Glutamatergic neuron (in vitro differentiated cells): ENCODE results near the gene RAB11B. TPM values are rescaled to one million over a fixed set of nuclear protein-coding genes. Genes with fewer than 3 reads are reported as not detected.

Source experiments
- DNase-seq: peaks from one replicate; pipeline ENCODE4 v3.0.0; 2022
- H3K27ac Mint-ChIP-seq: one replicate; pipeline ENCODE4 v1.8.0; 2020; ENCODE audit warnings: mild to moderate bottlenecking, mixed read lengths, inconsistent platforms; ENCODE audit not compliant: unreplicated experiment
- H3K27me3 Mint-ChIP-seq: one replicate; pipeline ENCODE4 v1.8.0; 2020; ENCODE audit warnings: mild to moderate bottlenecking, moderate library complexity, mixed read lengths, inconsistent platforms; ENCODE audit not compliant: unreplicated experiment
- H3K36me3 Mint-ChIP-seq: one replicate; pipeline ENCODE4 v1.8.0; 2020; ENCODE audit warnings: mild to moderate bottlenecking, mixed read lengths, inconsistent platforms; ENCODE audit not compliant: unreplicated experiment
- H3K4me1 Mint-ChIP-seq: one replicate; pipeline ENCODE4 v1.8.0; 2020; ENCODE audit warnings: mild to moderate bottlenecking, low read depth, mixed read lengths, inconsistent platforms; ENCODE audit not compliant: unreplicated experiment
- H3K4me3 Mint-ChIP-seq: one replicate; pipeline ENCODE4 v1.8.0; 2020; ENCODE audit warnings: mild to moderate bottlenecking, mixed read lengths, inconsistent platforms; ENCODE audit not compliant: unreplicated experiment
- H3K9me3 Mint-ChIP-seq: one replicate; pipeline ENCODE4 v1.8.0; 2020; ENCODE audit warnings: mild to moderate bottlenecking, moderate library complexity, mixed read lengths, inconsistent platforms; ENCODE audit not compliant: unreplicated experiment
- CTCF ChIP-seq: fragments of 200-600 bp; sonication (generic); IDR thresholded peaks from one replicate; pipeline ENCODE4 v1.5.0; 2021; ENCODE audit not compliant: partially characterized antibody, unreplicated experiment
- total RNA-seq: library from RNA; stranded (reverse); fragmentation: NEBNext Ultra II Directional; extraction: Animal tissue kit (Norgen Biotek cat#: 25700); gene quantifications from one replicate; pipeline ENCODE4 v1.2.1, GENCODE V29; 2021; ENCODE audit not compliant: unreplicated experiment

RAB11B gene
- total RNA-seq, 1 donor from 2014 or later = 137 TPM

- H3K9me3 Mint-ChIP-seq = peaks cover 7% of the 10 kb centered on the region
- no peak overlapping the region for H3K27ac Mint-ChIP-seq
- H3K36me3 Mint-ChIP-seq = no peaks in the 10 kb centered on the region
- H3K27me3 Mint-ChIP-seq = peaks cover 9% of the 10 kb centered on the region
- no peak for DNase-seq
- no peak overlapping the region for H3K4me3 Mint-ChIP-seq
- no peak for TF ChIP-seq CTCF
- peaks cover 2% of the 10 kb centered on the region for H3K4me1 Mint-ChIP-seq
These were observed 3.2 kb upstream of the RAB11B start for GRCh38 chr19:8386990-8387389.

GRCh38 chr19:8387688-8388611 is 2.2 kb upstream of the RAB11B start:
- H3K4me3 Mint-ChIP-seq = peak overlapping the region; percentile 2
- peaks cover 9% of the 10 kb centered on the region for H3K27me3 Mint-ChIP-seq
- H3K36me3 Mint-ChIP-seq = no peaks in the 10 kb centered on the region
- H3K9me3 Mint-ChIP-seq = peaks cover 7% of the 10 kb centered on the region
- DNase-seq = no peak
- H3K27ac Mint-ChIP-seq = no peak overlapping the region
- no peak for TF ChIP-seq CTCF
- H3K4me1 Mint-ChIP-seq = peaks cover 4% of the 10 kb centered on the region

- Mint-ChIP-seq H3K27ac (no peak overlapping the region), H3K36me3 (no peaks in the 10 kb centered on the region), H3K9me3 (peaks cover 5% of the 10 kb centered on the region), H3K4me1 (peaks cover 5% of the 10 kb centered on the region), H3K27me3 (peaks cover 8% of the 10 kb centered on the region), H3K4me3 (no peak overlapping the region)
- TF ChIP-seq CTCF = no peak
- DNase-seq = no peak
These were observed 1.6 kb upstream of the RAB11B start for GRCh38 chr19:8388612-8388958.

- Mint-ChIP-seq H3K36me3 (no peaks in the 10 kb centered on the region), H3K4me3 (peak overlapping the region; percentile 72), H3K27ac (no peak overlapping the region), H3K27me3 (peaks cover 10% of the 10 kb centered on the region), H3K4me1 (peaks cover 8% of the 10 kb centered on the region), H3K9me3 (peaks cover 11% of the 10 kb centered on the region)
- peak; percentile 98 for DNase-seq
- no peak for TF ChIP-seq CTCF
These were observed 439 bp downstream of the RAB11B start for GRCh38 chr19:8390617-8390981.
